Activated naive CD4-positive, alpha-beta T cell treated with anti-CD3 and anti-CD28 coated beads, Interleukin-2, amount 50 U/mL, for 24 hours (primary cell): ENCODE measurements around the gene CBLL2.
"Not testable (repeated sequence)": the region's sequence is repeated elsewhere in the genome, so short reads cannot be mapped to it uniquely, and the experiment has no call there.

Source experiments
- H3K27ac Mint-ChIP-seq: one replicate; pipeline ENCODE4 v1.8.0; 2021; ENCODE audit warnings: mild to moderate bottlenecking, mixed read lengths
- H3K27me3 Mint-ChIP-seq: one replicate; pipeline ENCODE4 v1.8.0; 2021; ENCODE audit warnings: mixed read lengths
- H3K36me3 Mint-ChIP-seq: one replicate; pipeline ENCODE4 v1.8.0; 2021; ENCODE audit warnings: mixed read lengths
- H3K4me1 Mint-ChIP-seq: one replicate; pipeline ENCODE4 v1.8.0; 2021; ENCODE audit warnings: mixed read lengths
- H3K4me3 Mint-ChIP-seq: one replicate; pipeline ENCODE4 v1.8.0; 2021; ENCODE audit warnings: mild to moderate bottlenecking, mixed read lengths
- H3K9me3 Mint-ChIP-seq: one replicate; pipeline ENCODE4 v1.8.0; 2021; ENCODE audit warnings: mixed read lengths

The CBLL2 gene

GRCh38 chrX:22272613-22273012, at the start of gene CBLL2:
Gene CBLL2, plus strand, starts transcription at chrX:22272913. Its CDS starts 79 bp downstream, at chrX:22272992.
- no peaks in the 10 kb centered on the region for H3K4me1 Mint-ChIP-seq
- H3K9me3 Mint-ChIP-seq: no peaks in the 10 kb centered on the region
- H3K27me3 Mint-ChIP-seq: peaks cover 2% of the 10 kb centered on the region
- no peak within 1 kb of the TSS for H3K4me3 Mint-ChIP-seq
- no peak within 1 kb of the TSS for H3K27ac Mint-ChIP-seq
- H3K36me3 Mint-ChIP-seq: no peaks in the 10 kb centered on the region

GRCh38 chrX:22234380-22234779, 38.3 kb upstream of the CBLL2 start:
- H3K27ac Mint-ChIP-seq: no peak overlapping the region
- no peaks in the 10 kb centered on the region for H3K9me3 Mint-ChIP-seq
- no peak overlapping the region for H3K4me3 Mint-ChIP-seq
- no peaks in the 10 kb centered on the region for H3K27me3 Mint-ChIP-seq
- peaks cover 3% of the 10 kb centered on the region for H3K36me3 Mint-ChIP-seq
- H3K4me1 Mint-ChIP-seq: no peaks in the 10 kb centered on the region

- Mint-ChIP-seq H3K27ac (no peak overlapping the region), H3K4me3 (no peak overlapping the region), H3K27me3 (no peaks in the 10 kb centered on the region), H3K4me1 (no peaks in the 10 kb centered on the region), H3K36me3 (peaks cover 3% of the 10 kb centered on the region), H3K9me3 (no peaks in the 10 kb centered on the region)
These were observed 35.2 kb upstream of the CBLL2 start for GRCh38 chrX:22237479-22237878.

GRCh38 chrX:22246620-22247019, 26.1 kb upstream of the CBLL2 start:
- no peak overlapping the region for H3K4me3 Mint-ChIP-seq
- no peaks in the 10 kb centered on the region for H3K36me3 Mint-ChIP-seq
- no peak overlapping the region for H3K27ac Mint-ChIP-seq
- no peaks in the 10 kb centered on the region for H3K9me3 Mint-ChIP-seq
- H3K27me3 Mint-ChIP-seq: no peaks in the 10 kb centered on the region
- H3K4me1 Mint-ChIP-seq: no peaks in the 10 kb centered on the region

- Mint-ChIP-seq H3K27me3 (no peaks in the 10 kb centered on the region), H3K9me3 (no peaks in the 10 kb centered on the region), H3K27ac (no peak overlapping the region), H3K36me3 (no peaks in the 10 kb centered on the region), H3K4me1 (no peaks in the 10 kb centered on the region), H3K4me3 (no peak overlapping the region)
These were observed 25.5 kb upstream of the CBLL2 start for GRCh38 chrX:22247169-22247568.

GRCh38 chrX:22248401-22248800, 24.3 kb upstream of the CBLL2 start:
- Mint-ChIP-seq H3K4me1 (no peaks in the 10 kb centered on the region), H3K27ac (no peak overlapping the region), H3K27me3 (no peaks in the 10 kb centered on the region), H3K36me3 (no peaks in the 10 kb centered on the region), H3K9me3 (no peaks in the 10 kb centered on the region), H3K4me3 (no peak overlapping the region)

GRCh38 chrX:22249371-22249770, 23.3 kb upstream of the CBLL2 start:
- H3K36me3 Mint-ChIP-seq: no peaks in the 10 kb centered on the region

GRCh38 chrX:22268706-22269105, 4.0 kb upstream of the CBLL2 start:
- Mint-ChIP-seq H3K27ac (no peak overlapping the region), H3K4me1 (no peaks in the 10 kb centered on the region), H3K9me3 (no peaks in the 10 kb centered on the region), H3K27me3 (no peaks in the 10 kb centered on the region), H3K4me3 (no peak overlapping the region), H3K36me3 (no peaks in the 10 kb centered on the region)

More at GRCh38 chrX:22249371-22249770, 23.3 kb upstream of the CBLL2 start:
- Mint-ChIP-seq H3K4me3 (no peak overlapping the region), H3K27me3 (no peaks in the 10 kb centered on the region), H3K27ac (no peak overlapping the region), H3K4me1 (no peaks in the 10 kb centered on the region), H3K9me3 (no peaks in the 10 kb centered on the region)

- Mint-ChIP-seq H3K27ac (no peak overlapping the region), H3K4me1 (no peaks in the 10 kb centered on the region), H3K9me3 (no peaks in the 10 kb centered on the region), H3K4me3 (no peak overlapping the region), H3K36me3 (no peaks in the 10 kb centered on the region), H3K27me3 (peaks cover 2% of the 10 kb centered on the region)
These were observed 1.1 kb downstream of the CBLL2 start for GRCh38 chrX:22273714-22274317.

GRCh38 chrX:22276781-22277180, 4.1 kb downstream of the CBLL2 start:
- peaks cover 2% of the 10 kb centered on the region for H3K27me3 Mint-ChIP-seq
- H3K4me3 Mint-ChIP-seq: no peak overlapping the region
- H3K4me1 Mint-ChIP-seq: no peaks in the 10 kb centered on the region
- no peak overlapping the region for H3K27ac Mint-ChIP-seq
- H3K9me3 Mint-ChIP-seq: no peaks in the 10 kb centered on the region
- H3K36me3 Mint-ChIP-seq: no peaks in the 10 kb centered on the region

- no peaks in the 10 kb centered on the region for H3K4me1 Mint-ChIP-seq
- peaks cover 2% of the 10 kb centered on the region for H3K27me3 Mint-ChIP-seq
- no peak overlapping the region for H3K27ac Mint-ChIP-seq
- H3K4me3 Mint-ChIP-seq: no peak overlapping the region
- H3K9me3 Mint-ChIP-seq: no peaks in the 10 kb centered on the region
- no peaks in the 10 kb centered on the region for H3K36me3 Mint-ChIP-seq
These were observed 5.7 kb downstream of the CBLL2 start for GRCh38 chrX:22278375-22278774.

DNA sequence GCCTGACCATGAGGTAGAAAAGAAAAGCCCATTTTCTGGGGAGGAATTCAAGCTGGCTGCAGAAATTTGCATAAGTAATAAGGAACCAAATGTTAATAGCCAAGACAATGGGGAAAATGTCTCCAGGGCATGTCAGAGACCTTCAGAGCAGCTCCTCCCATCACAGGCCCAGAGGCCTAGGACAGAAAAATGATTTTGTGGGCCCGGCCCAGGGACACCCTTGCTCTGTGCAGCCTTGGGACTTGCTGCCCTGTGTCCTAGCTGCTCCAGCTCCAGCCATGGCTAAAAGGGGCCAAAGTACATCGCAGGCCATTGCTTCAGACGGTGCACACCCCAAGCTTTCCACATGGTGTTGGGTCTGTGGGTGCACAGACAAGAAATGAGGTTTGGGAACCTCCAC, 16.5 kb downstream of the CBLL2 start:
- H3K27me3 Mint-ChIP-seq, H3K4me3 Mint-ChIP-seq, H3K9me3 Mint-ChIP-seq, H3K36me3 Mint-ChIP-seq, H3K4me1 Mint-ChIP-seq, H3K27ac Mint-ChIP-seq: not testable (repeated sequence)

DNA sequence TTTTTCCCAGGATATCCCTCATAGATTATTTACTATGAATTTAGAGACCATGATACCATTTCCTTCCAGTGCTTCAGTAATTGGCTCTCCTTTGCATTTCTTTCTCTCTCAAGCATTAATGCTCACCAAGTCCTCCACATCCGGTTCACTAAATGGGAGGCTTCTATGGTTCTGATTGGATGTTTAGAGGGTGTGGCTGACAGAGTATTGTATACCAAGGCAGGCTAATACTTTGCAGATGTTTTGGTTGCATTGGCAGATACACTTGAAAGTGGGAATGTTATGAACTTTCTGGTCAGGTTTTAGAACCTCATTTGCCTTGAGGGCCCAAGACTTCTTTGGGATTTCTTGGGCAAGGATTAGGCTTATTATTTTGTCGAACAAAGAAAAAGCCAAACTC, 24.2 kb downstream of the CBLL2 start:
- no peaks in the 10 kb centered on the region for H3K36me3 Mint-ChIP-seq
- H3K27ac Mint-ChIP-seq: no peak overlapping the region
- no peaks in the 10 kb centered on the region for H3K4me1 Mint-ChIP-seq

GRCh38 chrX:22300130-22300529, 27.4 kb downstream of the CBLL2 start:
- H3K9me3 Mint-ChIP-seq: no peaks in the 10 kb centered on the region
- H3K27ac Mint-ChIP-seq: no peak overlapping the region
- peaks cover 2% of the 10 kb centered on the region for H3K27me3 Mint-ChIP-seq
- no peaks in the 10 kb centered on the region for H3K36me3 Mint-ChIP-seq
- no peak overlapping the region for H3K4me3 Mint-ChIP-seq
- H3K4me1 Mint-ChIP-seq: no peaks in the 10 kb centered on the region

More for the DNA sequence above, 24.2 kb downstream of the CBLL2 start:
- peaks cover 2% of the 10 kb centered on the region for H3K27me3 Mint-ChIP-seq
- no peak overlapping the region for H3K4me3 Mint-ChIP-seq
- H3K9me3 Mint-ChIP-seq: no peaks in the 10 kb centered on the region

DNA sequence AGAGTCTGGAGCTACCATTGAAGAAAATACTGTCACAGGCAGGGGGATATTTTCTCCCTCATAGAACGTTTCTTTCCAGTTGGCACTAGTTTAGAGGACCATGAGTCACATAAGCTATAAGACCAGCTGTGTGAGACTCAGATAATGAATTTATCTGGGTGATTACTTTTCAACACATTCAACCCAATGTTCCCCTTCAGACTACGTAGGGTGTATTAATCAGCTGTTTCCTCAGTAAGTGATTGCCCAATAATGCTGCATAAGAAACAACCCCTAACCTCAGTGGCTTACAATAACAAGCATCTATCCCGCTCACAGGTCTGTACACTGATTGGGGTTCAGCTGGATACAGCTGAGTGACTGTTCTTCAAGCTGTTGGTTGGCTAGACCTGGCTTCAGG, 38.1 kb downstream of the CBLL2 start:
- H3K4me3 Mint-ChIP-seq: no peak overlapping the region
- H3K27ac Mint-ChIP-seq: no peak overlapping the region
- H3K27me3 Mint-ChIP-seq: no peaks in the 10 kb centered on the region
- H3K36me3 Mint-ChIP-seq: no peaks in the 10 kb centered on the region
- H3K4me1 Mint-ChIP-seq: no peaks in the 10 kb centered on the region
- no peaks in the 10 kb centered on the region for H3K9me3 Mint-ChIP-seq

DNA sequence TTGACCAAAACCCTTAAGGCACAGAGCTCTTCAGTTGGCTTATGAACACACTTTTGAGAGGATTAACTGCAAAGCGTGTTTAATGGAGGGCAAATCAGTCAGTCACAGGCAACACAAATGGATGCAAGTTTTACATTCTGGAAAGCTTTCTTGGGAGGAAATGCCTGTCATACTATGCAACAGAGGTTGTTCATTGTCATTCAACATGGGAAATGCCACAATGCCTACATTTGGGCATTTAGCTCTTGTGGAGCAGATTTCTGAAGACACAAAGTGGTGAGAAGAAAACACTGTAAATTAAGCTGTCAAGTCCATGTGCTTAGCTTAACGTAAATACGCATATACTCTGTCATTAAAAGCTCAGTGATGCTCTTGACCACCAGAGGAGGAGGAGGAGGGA, 41.1 kb downstream of the CBLL2 start:
- Mint-ChIP-seq H3K4me1 (no peaks in the 10 kb centered on the region), H3K9me3 (no peaks in the 10 kb centered on the region)

GRCh38 chrX:22314211-22314610, 41.5 kb downstream of the CBLL2 start:
- Mint-ChIP-seq H3K4me1 (no peaks in the 10 kb centered on the region), H3K9me3 (no peaks in the 10 kb centered on the region), H3K36me3 (no peaks in the 10 kb centered on the region), H3K4me3 (no peak overlapping the region), H3K27ac (no peak overlapping the region), H3K27me3 (no peaks in the 10 kb centered on the region)

More for the DNA sequence above, 41.1 kb downstream of the CBLL2 start:
- H3K36me3 Mint-ChIP-seq: no peaks in the 10 kb centered on the region
- H3K4me3 Mint-ChIP-seq: no peak overlapping the region
- no peaks in the 10 kb centered on the region for H3K27me3 Mint-ChIP-seq
- no peak overlapping the region for H3K27ac Mint-ChIP-seq
